ENCODE data around the gene MAN2A2.

MAN2A2 gene

GRCh38 chr15:90948506-90948905, 45.4 kb downstream of the MAN2A2 start:
- in situ Hi-C loops (cut with HindIII; ENCODE audit: low pct_ligation_motif_present, low sequenced_read_pairs) = no loop called here
- Histone ChIP-seq H3K36me3 (replicated peaks) (peaks cover 87% of the 10 kb centered on the region), H3K27ac (no peak overlapping the region), H3K4me3 (ENCODE audit: low read depth, low read length) (no peak overlapping the region), H3K27me3 (replicated peaks) (no peaks in the 10 kb centered on the region)
- no peak for DNase-seq
- TF ChIP-seq, protein P1, sequence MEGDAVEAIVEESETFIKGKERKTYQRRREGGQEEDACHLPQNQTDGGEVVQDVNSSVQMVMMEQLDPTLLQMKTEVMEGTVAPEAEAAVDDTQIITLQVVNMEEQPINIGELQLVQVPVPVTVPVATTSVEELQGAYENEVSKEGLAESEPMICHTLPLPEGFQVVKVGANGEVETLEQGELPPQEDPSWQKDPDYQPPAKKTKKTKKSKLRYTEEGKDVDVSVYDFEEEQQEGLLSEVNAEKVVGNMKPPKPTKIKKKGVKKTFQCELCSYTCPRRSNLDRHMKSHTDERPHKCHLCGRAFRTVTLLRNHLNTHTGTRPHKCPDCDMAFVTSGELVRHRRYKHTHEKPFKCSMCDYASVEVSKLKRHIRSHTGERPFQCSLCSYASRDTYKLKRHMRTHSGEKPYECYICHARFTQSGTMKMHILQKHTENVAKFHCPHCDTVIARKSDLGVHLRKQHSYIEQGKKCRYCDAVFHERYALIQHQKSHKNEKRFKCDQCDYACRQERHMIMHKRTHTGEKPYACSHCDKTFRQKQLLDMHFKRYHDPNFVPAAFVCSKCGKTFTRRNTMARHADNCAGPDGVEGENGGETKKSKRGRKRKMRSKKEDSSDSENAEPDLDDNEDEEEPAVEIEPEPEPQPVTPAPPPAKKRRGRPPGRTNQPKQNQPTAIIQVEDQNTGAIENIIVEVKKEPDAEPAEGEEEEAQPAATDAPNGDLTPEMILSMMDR (IDR thresholded peaks at IDR 0.05; ENCODE audit: low read depth, low read length, missing control alignments) = no peak

DNA sequence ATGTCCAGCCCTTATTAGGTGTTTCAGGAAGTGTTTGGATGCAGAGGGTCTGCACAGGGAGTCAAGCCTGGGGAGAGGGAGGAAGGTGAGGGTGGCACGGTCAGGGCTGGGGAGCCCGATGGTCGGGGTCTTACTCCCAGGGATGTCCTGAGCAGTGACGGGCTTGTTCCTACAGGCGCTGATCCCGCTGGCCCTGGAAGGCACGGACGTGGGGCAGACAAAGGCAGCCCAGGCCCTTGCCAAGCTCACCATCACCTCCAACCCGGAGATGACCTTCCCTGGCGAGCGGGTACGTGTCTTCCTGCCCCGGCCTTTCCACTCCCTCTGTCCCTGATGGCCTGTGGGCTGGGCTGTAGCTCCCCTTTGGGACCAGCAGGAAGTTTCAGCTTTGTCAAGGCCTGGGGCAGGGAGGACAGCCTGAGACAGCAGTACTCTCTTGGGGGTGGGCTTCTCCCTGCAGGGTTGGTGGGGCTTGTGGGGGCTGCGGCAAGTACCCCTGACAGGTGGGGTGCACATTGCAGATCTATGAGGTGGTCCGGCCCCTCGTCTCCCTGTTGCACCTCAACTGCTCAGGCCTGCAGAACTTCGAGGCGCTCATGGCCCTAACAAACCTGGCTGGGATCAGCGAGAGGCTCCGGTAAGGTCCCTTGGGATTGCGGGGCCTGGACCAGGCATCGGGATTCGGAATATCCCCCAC, 47.0 kb downstream of the MAN2A2 start:
- Histone ChIP-seq H3K4me3 (ENCODE audit: low read depth, low read length) (no peak overlapping the region), H3K36me3 (replicated peaks) (peaks cover 78% of the 10 kb centered on the region), H3K27ac (peak overlapping the region; percentile 5), H3K27me3 (replicated peaks) (no peaks in the 10 kb centered on the region)
- no peak for DNase-seq
- TF ChIP-seq, protein P1 (IDR thresholded peaks at IDR 0.05; ENCODE audit: low read depth, low read length, missing control alignments) = no peak
- in situ Hi-C loops (cut with HindIII; ENCODE audit: low pct_ligation_motif_present, low sequenced_read_pairs) = no loop called here

DNA sequence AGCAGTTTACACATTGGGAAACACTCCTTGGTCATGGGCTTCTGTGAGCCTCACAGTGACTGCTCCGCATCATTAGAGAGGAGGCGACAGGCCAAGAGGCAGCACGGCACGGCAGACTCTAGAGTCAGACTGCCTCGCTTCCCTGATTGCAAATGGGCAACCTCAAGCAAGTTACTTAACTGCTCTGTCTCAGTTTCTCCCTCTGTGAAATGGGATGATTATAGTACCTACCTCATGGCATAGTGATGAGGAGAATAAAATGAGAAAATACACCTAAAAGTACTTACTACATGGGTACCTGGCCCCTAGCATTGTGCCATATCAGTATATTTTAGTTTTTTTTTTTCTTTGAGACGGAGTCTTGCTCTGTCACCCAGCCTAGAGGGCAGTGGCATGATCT, 47.6 kb downstream of the MAN2A2 start:
- Histone ChIP-seq H3K36me3 (replicated peaks) (peaks cover 75% of the 10 kb centered on the region), H3K4me3 (ENCODE audit: low read depth, low read length) (no peak overlapping the region), H3K27ac (no peak overlapping the region), H3K27me3 (replicated peaks) (no peaks in the 10 kb centered on the region)
- no peak for DNase-seq
- TF ChIP-seq, protein P1 (IDR thresholded peaks at IDR 0.05; ENCODE audit: low read depth, low read length, missing control alignments) = no peak
- in situ Hi-C loops (cut with HindIII; ENCODE audit: low pct_ligation_motif_present, low sequenced_read_pairs) = no loop called here

- peaks cover 53% of the 10 kb centered on the region for H3K36me3 ChIP-seq (replicated peaks)
- DNase-seq = no peak
- H3K27ac ChIP-seq = no peak overlapping the region
- no peaks in the 10 kb centered on the region for H3K27me3 ChIP-seq (replicated peaks)
- TF ChIP-seq, protein P1 (IDR thresholded peaks at IDR 0.05; ENCODE audit: low read depth, low read length, missing control alignments) = no peak
- no peak overlapping the region for H3K4me3 ChIP-seq (ENCODE audit: low read depth, low read length)
- in situ Hi-C loops (cut with HindIII; ENCODE audit: low pct_ligation_motif_present, low sequenced_read_pairs) = no loop called here
Observed at GRCh38 chr15:90952901-90953677, 50.0 kb downstream of the MAN2A2 start.

DNA sequence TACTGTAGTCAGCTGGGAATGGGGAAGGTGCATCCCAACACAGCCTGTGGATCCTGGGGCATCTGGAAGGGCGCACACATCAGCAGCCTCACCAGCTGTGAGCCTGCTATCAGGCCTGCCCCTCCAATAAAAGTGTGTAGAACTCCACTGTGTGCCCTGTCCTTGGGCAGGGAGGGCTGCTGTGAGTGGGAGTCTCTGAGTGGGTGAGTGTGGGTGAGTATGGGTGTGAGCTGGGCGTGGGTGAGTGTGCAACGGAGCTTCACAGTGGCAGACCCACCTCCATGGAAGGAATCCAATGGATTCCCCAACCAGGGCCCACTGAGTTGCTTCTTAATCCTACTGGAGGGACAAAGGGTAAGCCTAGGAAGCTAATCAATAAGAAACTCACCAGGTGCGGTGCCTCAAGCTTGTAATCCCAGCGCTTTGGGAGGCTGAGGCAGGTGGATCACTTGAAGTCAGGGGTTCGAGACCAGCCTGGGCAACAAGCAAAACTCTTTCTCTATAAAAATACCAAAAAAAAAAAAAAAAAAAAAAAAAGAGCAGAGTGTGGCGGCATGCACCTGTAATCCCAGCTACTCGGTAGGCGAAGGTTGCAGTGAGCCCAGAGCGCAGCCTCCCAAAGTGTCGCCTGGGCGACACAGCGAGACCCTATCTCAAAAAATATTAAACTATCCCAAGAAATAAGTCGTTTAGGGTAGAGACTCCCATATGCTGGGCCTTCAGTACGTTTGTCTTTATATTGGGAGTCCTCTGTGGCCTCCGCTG, 51.0 kb downstream of the MAN2A2 start:
- TF ChIP-seq, protein P1 (IDR thresholded peaks at IDR 0.05; ENCODE audit: low read depth, low read length, missing control alignments) = no peak
- Histone ChIP-seq H3K27ac (no peak overlapping the region), H3K27me3 (replicated peaks) (no peaks in the 10 kb centered on the region), H3K4me3 (ENCODE audit: low read depth, low read length) (no peak overlapping the region), H3K36me3 (replicated peaks) (peaks cover 44% of the 10 kb centered on the region)
- DNase-seq = no peak
- in situ Hi-C loops (cut with HindIII; ENCODE audit: low pct_ligation_motif_present, low sequenced_read_pairs) = no loop called here
